NOMO-1 treated with DMSO at 0.1 percent for 48 hours (cell line): Measurements from ENCODE around the gene KCNAB2.

Experiments
- DNase-seq: peaks from one replicate; lab custom pipeline; 2025; ENCODE audit not compliant: unreplicated experiment; lab: John Stamatoyannopoulos, UW

The KCNAB2 gene

DNA sequence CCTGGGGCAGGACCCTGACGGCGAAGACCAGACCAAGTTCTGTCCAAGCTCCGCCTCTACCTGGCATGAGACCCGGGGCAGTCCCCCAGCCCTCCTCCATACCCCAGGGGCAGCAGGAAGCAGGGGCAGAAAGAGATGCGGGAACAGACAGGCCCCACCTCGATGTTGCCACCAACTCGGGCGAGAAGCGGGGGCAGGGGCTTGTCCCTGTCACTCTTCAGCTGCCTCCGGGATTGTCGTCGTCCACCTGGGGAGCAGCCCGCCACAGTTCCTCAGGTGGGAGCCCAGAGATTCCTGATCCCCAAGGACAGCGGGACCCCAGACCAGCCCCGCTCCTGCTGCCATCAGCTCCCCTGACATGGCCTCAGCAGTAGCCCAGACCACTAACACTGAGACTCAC is 79.7 kb downstream of the KCNAB2 start:
- DNase-seq = no peak

DNA sequence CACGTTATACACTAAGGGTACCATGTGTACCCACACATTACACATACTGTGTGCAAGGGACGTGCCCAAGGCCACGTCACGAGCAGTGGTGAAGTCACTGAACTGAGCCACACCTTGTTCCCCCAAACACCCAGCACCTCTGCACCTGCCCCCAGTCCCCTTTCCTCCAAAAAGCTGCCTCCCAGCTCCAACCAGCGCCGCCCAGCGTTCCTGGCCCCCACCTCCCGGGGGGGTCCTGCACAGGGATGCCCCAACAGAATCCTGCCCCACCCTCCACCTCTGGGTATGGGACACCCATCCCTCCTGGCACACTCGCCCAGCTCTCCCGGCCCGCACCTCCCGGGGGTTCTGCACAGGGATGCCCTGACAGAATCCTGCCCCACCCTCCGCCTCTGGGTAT is 80.3 kb downstream of the KCNAB2 start:
- DNase-seq = no peak

DNA sequence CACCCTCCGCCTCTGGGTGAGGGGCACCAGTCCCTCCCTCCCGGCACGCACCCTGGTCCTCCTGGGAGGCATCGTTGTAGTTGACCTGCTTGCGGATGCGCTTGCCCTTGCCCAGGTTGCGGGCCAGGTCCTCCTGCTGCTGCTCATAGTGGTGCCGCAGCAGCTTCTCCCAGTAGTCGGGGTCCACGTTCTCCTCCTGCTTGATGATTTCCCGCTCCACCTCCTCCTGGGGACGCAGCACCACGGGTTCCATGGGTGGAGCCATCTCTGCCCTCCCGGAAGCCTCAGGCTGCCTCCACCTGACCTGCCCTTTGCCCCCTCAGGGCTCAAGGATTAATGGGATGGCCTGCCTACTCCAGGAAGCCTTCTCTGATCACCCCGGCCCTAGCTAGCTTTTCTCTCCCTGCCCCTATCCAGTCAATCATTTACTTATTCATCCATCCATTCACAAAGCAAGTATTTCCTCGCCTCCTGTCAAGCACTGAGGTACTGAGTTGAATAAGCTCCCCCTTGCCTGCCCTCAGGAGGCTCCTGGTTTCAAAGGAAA is 80.9 kb downstream of the KCNAB2 start:
- DNase-seq = no peak

DNA sequence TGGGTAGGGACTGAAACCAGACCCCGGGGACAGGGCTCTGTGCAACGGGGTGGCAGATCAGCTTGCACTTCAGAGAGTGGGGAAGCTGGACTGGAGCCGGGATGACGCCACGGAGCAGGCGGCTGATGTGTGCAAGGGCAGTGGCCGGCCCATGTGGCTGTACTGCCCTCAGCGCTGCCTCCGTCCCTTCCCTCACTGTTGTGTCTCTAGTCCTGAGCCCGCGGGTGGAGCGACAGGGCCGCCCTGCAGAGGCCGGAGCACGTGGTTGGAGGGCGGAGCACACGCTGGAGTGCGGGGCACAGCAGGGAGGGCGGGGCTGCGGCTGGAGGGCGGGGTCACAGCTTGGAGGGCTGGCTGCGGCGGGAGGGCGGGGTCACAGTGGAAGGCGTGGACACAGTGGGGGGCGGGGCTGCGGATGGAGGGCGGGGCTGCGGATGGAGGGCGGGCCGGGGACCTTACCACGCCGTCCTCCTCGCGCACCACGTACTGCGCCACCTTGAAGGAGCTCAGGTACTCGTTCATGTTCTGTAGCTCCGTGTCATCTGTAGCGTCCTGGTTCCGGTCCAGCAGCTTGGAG is 82.0 kb downstream of the KCNAB2 start:
- DNase-seq = peak; percentile 77

DNA sequence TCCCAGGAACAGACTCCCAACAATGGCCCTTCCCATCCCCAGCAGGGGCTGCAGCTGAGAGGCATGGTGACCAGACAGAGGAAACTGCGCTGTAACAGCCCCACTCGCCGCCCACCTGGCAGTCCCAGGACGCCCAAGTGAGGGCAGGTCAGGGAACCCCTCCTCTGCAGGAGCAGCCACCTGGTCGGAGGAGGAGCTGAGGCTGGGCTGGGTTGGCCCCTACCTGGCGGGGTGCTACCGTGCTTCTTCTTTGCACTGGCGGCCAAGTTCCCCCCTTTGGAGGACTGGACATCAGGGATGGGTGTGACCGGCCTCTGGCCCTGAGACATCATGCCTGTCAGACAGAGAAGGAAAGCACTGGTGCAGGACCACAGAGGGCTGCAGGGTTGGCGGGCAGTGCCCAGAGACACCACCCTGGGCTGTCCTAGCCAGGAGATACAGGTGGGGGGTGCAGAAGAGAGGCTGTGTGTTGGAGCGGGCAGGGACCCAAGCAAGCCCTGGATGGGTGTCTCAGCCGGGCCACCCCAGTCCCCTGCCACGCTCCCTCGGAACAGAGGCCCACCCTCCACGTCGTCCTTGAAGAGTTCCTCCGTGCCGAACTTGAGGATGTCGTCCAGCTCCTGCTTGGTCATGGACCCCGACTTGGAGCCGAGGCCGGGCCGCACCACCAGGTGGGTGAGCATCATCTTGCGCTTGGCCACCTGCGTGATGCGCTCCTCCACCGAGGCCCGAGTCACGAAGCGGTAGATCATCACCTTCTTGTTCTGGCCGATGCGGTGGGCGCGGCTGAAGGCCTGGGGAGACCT is 82.8 kb downstream of the KCNAB2 start:
- DNase-seq = no peak

DNA sequence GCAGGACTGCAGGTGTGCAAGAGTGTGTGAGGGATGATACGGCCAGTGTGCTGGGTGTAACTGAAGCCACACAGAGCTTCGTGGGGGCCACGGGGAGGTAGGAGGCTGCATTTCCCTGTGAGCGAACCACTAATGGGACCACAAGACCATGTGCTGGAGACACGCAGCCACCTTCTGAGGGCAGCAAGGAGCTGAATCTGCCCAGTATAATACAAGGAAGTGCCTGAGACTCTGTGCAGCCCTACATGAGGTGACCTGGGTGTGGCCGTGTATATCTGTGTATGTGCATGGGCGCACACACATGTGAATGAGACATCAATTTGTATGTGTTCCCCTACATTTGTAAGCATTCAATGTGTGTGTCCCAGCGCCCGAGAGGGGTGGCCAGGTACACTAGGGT is 83.6 kb downstream of the KCNAB2 start:
- DNase-seq = no peak

DNA sequence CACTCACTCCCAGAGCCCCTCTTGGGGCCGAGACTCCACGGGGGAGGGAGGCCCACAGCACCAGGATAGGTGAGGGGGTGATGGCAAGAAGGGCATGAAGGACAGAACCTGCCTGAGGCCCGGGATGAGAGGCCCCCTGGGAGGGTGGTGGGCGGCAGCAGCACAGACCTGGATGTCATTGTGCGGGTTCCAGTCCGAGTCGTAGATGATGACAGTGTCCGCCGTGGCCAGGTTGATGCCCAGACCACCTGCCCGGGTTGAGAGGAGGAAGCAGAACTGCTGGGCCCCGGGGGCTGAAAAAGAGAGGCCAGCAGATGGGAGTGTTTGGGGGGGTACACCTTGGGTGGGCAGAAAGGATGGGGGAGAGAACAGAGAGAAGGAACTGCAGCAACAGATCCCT is 84.3 kb downstream of the KCNAB2 start:
- DNase-seq = no peak

DNA sequence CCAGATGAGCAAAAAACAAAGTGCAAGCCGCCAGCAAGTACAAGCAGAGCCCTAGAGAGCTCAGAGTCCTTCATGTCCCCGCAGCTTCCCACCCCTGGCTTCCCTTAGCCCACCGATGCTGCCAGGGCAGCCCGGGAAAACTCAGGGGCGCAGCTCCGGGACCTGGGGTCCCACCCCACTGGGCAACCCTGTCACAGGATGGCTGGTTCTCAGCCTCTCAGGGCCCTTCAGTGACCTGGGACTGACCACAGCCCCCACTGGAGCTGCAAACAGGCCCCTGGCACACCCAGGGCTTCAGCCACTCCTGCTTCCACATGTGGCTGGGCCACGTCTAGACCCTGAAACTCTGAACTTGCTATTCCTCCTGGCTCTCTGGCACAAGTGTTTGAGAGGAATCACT is 84.9 kb downstream of the KCNAB2 start:
- DNase-seq = no peak

DNA sequence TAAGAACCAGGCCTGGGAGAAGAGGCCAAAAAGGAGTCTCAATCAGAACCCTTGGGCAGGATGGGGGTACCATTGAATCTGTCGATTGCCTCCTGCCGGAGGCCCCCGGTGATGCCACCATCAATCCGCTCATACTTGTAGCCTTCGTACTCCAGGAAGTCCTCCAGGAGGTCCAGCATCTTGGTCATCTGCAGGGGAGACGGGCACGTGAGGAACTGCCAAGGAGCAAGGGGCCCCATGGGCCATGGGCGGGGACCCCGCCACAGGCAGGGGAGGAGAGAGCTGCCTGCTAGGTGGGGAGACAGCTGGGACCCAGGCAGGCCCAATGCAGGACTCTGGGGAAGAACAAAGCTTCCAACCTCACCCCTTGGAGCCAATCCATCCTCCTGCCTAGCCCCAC is 85.9 kb downstream of the KCNAB2 start:
- no peak for DNase-seq

DNA sequence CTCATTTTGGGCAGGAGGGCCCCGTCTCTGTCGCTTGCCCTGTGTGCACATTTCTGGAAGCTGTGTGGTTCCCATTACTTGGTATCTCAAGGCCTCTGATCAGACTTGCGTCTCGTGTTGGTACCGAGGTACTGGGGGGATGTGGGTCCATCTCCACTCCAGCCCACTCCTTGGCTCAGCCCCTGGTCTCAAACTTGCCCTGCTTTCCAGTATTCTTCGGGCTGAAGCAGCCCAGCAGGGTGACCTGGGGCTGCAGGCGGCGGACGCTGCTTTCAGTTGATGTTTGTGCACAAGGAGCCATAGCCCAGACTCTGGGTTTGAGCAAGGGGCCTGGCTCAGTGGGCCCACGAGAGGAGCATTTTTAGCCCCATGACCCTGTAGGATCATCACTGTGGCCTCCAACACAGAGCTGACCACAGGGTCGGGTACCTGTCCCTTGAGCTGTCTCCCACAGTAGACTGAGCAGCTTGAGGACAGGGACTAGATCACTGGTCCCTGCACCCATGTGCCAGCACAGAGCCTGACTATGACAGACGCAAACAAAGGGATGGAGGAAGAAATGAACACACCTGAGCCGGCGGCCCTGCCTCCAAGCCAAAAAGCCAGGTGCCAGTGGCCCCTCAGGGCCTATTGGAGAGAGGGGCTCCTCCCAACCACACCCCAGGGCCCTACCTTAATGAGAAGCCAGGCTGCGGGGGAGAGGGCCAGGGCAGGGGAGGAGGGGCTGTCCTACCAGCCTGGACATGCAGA is 87.6 kb downstream of the KCNAB2 start:
- no peak for DNase-seq

DNA sequence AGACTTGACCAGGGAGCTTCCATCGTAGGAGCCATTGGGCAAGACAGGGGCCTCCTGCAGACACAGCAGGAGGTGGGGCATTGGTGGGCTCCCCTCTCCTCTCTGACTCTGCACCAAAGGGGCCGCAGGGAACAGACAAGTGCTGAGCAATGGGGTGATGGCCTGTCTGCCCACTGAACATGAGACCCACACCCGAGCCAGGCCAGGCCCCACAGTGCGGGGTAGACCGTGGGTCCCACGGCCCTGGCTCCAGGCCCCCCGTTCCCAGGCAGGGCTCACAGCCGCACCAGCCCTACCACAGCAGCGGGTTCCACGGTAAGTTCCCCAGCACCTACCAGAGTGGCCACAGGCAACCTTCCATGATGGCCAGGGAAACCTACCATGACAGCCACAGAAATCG is 88.5 kb downstream of the KCNAB2 start:
- no peak for DNase-seq

DNA sequence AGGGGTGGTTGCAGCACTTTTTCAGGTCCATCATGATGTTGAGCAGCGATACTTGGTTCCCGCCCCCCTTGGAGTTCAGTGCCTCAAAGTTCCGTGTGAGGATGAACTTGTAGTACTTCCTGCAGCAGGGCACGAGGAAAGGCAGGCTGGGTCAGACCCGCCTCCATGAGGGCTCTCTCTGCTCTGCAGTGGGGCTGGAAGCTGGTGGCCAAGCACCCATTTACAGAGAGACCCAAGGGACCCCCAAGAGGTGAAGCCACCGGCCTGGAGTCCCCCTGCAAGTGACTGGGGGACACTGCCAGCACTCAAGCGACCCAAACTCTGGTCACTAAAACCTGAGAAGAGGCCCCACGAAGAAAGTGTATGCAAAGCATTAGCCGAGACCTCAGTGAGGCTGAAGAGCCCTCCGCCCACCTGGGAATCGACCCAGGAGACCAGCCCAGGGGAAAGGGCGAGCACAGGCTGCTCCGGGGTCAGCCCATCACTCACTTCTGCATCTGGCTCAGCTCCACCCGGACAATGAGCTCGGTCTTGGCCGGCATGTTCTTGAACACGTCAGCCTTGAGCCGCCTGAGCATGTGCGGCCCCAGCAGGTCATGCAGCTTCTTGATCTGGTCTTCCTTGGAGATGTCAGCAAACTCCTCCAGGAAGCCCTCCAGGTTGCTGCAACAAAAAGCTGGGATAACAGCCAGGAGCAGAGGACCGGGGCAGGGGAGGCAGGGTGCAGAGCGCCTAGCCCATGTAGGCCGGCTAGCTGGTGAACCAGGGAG is 89.2 kb downstream of the KCNAB2 start:
- DNase-seq = no peak

DNA sequence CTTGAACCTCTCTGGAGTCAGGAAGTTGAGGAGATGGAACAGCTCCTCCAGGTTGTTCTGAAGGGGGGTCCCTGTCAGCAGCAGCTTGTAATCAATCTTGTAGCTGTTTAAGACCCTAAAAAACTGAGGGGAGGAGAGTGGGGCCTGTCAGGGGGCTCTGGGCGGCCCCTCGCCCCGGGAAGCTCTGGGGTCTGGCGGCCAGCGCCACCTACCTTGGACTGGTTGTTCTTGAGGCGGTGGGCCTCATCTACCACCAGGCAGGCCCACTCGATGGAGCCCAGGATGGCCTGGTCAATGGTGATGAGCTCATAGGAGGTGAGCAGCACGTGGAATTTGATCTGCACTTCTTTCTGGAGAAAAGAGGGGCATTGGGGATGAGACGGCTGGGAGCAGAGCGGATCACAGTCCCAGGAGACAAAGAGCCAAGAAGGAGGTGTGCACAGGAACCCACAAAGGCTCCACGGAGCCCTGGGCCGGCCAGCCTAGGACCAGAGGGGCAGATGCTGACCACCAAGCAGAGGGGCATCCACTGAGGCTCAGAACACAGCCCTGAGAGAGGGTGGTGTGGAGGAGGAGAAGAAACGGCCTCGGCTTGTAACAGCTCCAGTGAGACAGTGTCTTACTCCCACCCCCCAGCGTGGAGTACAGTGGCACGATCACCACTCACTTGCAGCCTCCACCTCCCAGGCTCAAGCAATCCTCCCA is 91.0 kb downstream of the KCNAB2 start:
- DNase-seq = no peak

DNA sequence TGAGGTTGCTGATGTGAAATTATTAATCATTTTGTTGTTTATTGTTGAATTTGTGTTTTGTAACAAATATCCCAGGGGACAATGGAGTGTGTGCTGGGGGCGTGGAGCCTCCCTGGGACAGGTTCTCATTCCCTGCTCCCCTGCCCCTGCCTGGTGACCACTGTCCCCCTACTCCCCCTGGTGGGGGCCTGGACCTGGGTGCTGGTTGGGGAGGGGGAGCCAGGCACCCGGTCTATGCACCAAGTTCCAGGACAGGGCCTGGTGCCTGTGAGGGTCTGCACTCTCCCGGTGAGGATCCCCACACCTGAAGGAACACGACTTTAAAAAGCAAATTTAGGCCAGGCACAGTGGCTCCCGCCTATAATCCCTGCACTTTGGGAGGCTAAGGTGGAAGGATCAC is 92.1 kb downstream of the KCNAB2 start:
- no peak for DNase-seq

DNA sequence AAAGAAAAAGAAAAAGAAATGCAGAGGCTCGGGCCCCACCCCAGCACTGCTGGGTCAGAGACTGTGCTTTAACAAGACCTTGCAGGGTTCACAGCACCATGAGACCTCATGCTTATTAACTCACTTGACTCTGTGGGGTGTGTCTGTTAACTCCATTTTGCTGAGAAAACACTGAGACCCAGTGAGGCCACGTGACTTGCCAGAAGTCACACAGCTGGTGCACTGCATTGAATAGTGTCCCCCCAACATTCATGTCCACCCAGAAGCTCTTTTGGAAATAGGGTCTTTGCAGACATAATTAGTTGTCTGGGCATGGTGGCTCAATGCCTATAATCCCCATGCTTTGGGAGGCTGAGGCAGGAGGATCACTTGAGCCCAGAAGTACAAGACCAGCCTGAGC is 94.7 kb downstream of the KCNAB2 start:
- DNase-seq = no peak

DNA sequence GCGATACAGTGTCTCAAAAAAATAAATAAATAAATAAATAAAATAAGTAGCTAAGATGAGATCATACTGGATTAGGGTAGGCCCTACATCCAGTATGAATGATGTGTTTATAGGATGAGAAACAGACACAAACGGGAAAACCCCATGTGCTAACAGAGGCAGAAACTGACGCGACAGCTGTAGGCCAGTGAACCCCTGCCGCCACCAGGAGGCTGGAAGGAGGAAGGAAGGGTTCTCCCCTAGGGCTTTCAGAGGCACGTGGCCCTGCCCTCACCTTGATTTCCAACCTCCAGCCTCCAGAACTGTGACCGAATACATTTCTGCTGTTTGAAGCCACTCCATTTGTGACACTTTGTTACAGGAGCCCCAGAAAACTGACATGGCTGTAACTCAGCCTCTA is 95.9 kb downstream of the KCNAB2 start:
- DNase-seq = no peak

DNA sequence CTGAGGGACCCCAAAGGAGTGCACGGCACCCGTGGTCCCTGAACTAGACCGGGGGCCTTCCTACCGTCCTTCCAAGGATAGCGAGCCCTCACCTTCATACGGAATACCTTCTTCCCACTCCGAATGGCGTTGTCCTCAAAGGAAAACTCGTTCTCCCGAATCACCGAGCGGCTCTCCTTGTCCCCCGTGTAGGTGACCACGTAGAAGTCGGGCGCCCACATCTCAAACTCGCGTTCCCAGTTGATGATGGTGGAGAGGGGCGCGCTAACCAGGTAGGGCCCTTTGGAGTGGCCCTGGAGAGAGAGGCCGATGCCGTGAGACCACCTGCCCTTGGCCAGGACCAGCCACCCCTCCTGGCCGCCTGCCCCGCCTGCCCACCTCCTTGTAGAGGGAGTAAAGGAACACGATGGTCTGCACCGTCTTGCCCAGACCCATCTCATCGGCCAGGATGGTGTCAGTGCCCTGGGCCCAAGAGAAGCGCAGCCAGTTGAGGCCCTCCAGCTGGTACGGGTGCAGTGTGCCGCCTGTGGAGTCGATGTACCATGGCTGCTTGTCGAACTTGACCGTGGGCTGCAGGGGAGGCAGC is 96.4 kb downstream of the KCNAB2 start:
- no peak for DNase-seq

DNA sequence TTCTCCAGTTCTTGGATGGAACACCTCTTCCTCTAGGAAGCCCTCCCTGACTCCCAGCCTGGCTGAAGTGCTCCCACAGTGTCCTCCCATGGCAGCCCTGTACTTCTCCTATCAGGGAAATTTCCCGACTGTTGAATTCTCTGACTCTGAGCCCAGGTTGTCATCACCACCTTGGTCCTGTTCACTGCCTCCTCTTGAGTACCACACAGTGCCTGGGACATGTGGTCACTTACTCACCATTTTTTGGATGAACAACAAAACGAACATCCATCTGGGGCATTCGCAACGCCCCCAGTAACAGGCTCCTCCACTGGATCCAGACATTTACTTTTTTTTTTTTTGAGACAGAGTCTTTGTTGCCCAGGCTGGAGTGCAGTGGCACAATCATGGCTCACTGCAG is 97.0 kb downstream of the KCNAB2 start:
- DNase-seq = no peak

DNA sequence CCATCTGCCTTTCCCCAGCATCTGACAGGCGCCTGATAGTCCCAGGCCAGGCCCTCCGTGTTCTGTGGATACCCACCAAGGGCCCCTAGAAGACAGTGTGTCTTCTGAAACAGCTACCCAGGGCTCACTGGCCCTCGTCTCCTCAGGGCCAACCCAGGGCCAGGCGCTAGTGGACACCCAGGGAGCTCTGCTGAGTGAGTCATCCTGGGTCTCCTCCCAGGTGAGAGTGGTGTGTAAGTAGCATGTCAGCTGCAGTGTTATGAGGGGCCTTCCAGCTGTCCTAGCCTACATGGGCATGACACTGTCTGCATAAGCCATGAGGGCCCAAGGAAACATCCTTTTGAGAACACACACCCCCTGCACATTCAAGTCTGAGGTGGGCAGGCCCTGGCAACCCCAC is 97.7 kb downstream of the KCNAB2 start:
- DNase-seq = no peak

DNA sequence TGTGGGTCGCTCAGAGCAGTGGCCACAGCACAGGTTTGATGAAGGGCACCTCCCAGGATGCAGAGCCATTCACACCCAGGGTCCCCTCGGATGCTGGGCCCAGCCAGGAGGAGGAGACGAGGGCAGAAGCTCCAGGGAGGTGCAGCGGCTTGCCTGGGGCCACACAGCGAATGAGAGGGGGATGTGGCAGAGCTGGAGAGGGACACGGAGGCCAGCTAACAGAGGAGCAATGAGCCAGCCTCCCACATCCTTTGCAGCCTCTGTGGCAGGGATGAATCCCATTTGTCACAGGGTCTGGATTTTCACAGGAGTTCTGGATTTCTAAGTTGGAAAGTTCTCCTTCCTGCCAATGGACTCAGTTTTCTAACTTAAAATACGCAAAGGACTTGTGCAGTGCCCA is 98.5 kb downstream of the KCNAB2 start:
- DNase-seq = no peak
